Measurements from ENCODE around the gene SNTG2. TPM values are rescaled to one million over a fixed set of nuclear protein-coding genes. Genes with fewer than 3 reads are reported as not detected.
A peak's percentile ranks its signal among the peaks of the same experiment; 100 is the strongest.
"Not testable (repeated sequence)": the region's sequence is repeated elsewhere in the genome, so short reads cannot be mapped to it uniquely, and the experiment has no call there.

SNTG2 gene
- total RNA-seq, 1 donor from 2014 or later = 2.2 TPM

- Mint-ChIP-seq H3K4me3 (no peak overlapping the region), H3K9me3 (peaks cover 3% of the 10 kb centered on the region), H3K27ac (no peak overlapping the region), H3K36me3 (ENCODE audit: low read depth) (no peaks in the 10 kb centered on the region), H3K27me3 (peaks cover 4% of the 10 kb centered on the region), H3K4me1 (no peaks in the 10 kb centered on the region)
- no peak for ATAC-seq (ENCODE audit: low read depth)
- intact Hi-C loops (cut with micrococcal nuclease) = no loop called here
- ChIA-PET POLR2A (no interaction called here), CTCF (no interaction called here)
- no peak for TF ChIP-seq CTCF (IDR thresholded peaks at IDR 0.05)
- DNase-seq = no peak
These were observed 45.4 kb upstream of the SNTG2 start for GRCh38 chr2:905091-905832.

GRCh38 chr2:905833-906140 lies 44.9 kb upstream of the SNTG2 start:
- ATAC-seq (ENCODE audit: low read depth) (no peak), DNase-seq (no peak)
- no peak overlapping the region for H3K27ac Mint-ChIP-seq
- no peaks in the 10 kb centered on the region for H3K36me3 Mint-ChIP-seq (ENCODE audit: low read depth)
- CTCF ChIA-PET = no interaction called here
- peaks cover 3% of the 10 kb centered on the region for H3K4me1 Mint-ChIP-seq
- H3K27me3 Mint-ChIP-seq = peaks cover 4% of the 10 kb centered on the region
- POLR2A ChIA-PET = no interaction called here
- H3K4me3 Mint-ChIP-seq = no peak overlapping the region
- intact Hi-C loops (cut with micrococcal nuclease) = no loop called here
- H3K9me3 Mint-ChIP-seq = peaks cover 7% of the 10 kb centered on the region
- TF ChIP-seq CTCF (IDR thresholded peaks at IDR 0.05) = no peak

GRCh38 chr2:907706-908105 lies 42.9 kb upstream of the SNTG2 start:
- Mint-ChIP-seq H3K36me3 (ENCODE audit: low read depth) (no peaks in the 10 kb centered on the region), H3K27me3 (peaks cover 4% of the 10 kb centered on the region), H3K27ac (no peak overlapping the region), H3K9me3 (peaks cover 7% of the 10 kb centered on the region), H3K4me3 (no peak overlapping the region), H3K4me1 (peaks cover 3% of the 10 kb centered on the region)
- DNase-seq (no peak), ATAC-seq (ENCODE audit: low read depth) (no peak)
- no peak for TF ChIP-seq CTCF (IDR thresholded peaks at IDR 0.05)
- ChIA-PET CTCF (no interaction called here), POLR2A (no interaction called here)
- intact Hi-C loops (cut with micrococcal nuclease) = no loop called here

GRCh38 chr2:908568-908967 lies 42.1 kb upstream of the SNTG2 start:
- ChIA-PET CTCF (no interaction called here), POLR2A (no interaction called here)
- peaks cover 7% of the 10 kb centered on the region for H3K9me3 Mint-ChIP-seq
- intact Hi-C loops (cut with micrococcal nuclease) = no loop called here
- no peak overlapping the region for H3K4me3 Mint-ChIP-seq
- no peak for TF ChIP-seq CTCF (IDR thresholded peaks at IDR 0.05)
- peaks cover 3% of the 10 kb centered on the region for H3K4me1 Mint-ChIP-seq
- no peak for DNase-seq
- H3K27me3 Mint-ChIP-seq = peaks cover 4% of the 10 kb centered on the region
- no peaks in the 10 kb centered on the region for H3K36me3 Mint-ChIP-seq (ENCODE audit: low read depth)
- no peak overlapping the region for H3K27ac Mint-ChIP-seq
- ATAC-seq (ENCODE audit: low read depth) = no peak

- H3K4me3 Mint-ChIP-seq, CTCF ChIA-PET: not testable (repeated sequence)
These were observed 40.8 kb upstream of the SNTG2 start for GRCh38 chr2:909764-910379.

More at GRCh38 chr2:909764-910379, 40.8 kb upstream of the SNTG2 start:
- H3K27ac Mint-ChIP-seq = peak overlapping the region; percentile 50
- H3K9me3 Mint-ChIP-seq; H3K27me3 Mint-ChIP-seq; H3K4me1 Mint-ChIP-seq; ATAC-seq (ENCODE audit: low read depth); intact Hi-C loops (cut with micrococcal nuclease); H3K36me3 Mint-ChIP-seq (ENCODE audit: low read depth); DNase-seq; POLR2A ChIA-PET: not testable (repeated sequence)
